Measurements from ENCODE around the gene PTPRO.

The PTPRO gene

DNA sequence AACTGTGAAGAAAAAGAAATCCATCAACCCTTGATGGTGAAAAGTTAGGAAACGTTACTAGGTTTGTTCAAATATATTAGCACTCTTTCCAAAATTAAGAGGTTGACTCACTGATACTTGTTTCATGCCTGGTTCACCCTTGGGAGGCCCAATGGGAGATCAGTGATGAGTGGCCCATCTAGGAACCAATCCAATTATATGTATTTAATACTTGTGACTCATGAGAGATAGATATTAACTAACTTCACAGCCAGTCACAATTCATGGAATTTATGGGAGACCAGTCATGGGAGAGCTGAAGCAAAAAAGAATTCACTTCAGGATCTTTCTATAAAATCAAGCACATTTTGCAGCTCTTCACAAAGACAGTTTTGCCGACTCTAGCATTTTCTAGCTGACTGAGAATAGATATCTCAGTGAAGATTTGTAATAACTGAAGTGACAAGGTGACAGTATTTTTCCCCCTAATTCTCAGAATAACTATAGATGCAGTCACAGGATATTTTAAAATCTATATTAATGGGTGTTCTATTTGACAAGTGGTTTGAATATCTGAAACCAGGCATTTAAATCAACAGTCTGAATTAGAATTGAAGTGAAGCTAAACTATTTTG lies 236.7 kb downstream of the PTPRO start:
- no peak for DNase-seq (ENCODE audit: low read depth in 2 of 2)

DNA sequence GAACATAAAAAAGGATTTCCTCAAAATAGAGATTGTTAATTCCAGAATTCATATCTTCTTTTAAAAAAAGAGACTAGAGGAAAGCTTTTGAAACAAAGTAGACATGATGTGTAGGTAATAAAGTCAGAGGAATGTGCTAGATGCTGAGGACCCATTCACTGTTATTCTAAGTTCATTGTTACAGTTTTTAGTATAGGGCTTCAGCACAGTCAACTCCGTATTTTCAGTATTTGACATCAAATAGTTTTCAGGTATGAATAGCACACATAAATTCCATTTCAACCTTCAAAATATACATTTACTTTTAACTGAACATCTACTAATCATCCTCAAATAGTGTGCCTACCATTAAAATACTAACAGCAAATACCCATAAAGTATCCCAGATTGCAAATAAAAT lies 239.1 kb downstream of the PTPRO start:
- DNase-seq (ENCODE audit: low read depth in 2 of 2): no peak

DNA sequence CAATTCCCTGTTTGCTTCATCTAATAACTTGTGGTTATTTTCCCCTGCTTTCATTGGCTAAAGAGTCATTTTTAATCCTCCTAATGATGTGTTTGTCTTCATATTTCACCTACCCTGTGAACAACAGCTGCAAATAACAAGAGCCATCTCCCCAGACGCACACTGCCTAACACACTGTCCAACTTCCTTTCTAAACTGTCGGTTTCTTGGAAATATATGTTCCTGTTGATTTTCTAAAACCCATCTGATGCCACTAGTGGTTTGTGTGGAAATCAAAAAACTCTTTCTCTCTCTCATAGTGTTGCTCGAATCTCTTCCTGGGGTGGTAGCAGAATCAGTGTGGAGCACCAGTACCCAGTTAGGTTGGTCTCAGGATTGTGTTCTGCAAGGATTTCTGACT lies 240.0 kb downstream of the PTPRO start:
- no peak for DNase-seq (ENCODE audit: low read depth in 2 of 2)

DNA sequence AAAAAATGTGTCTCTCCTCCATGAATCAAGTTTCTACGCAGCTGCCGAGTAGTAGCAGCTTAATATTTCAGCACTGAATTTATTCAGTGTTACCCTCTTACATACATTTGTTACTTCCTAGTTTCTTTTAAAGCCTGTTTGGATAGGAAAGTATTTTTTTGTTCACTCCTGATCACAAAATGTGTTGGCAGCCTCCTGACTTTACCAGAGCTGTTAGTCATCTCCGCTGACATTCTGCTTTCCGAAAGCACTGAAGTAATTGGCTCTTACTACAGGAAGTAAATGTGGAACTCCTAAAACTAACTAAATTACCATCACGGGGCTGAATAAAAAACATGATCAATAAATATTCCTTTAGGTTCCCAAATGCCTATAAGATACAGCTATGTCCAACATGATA lies 241.4 kb downstream of the PTPRO start:
- no peak for DNase-seq (ENCODE audit: low read depth in 2 of 2)

DNA sequence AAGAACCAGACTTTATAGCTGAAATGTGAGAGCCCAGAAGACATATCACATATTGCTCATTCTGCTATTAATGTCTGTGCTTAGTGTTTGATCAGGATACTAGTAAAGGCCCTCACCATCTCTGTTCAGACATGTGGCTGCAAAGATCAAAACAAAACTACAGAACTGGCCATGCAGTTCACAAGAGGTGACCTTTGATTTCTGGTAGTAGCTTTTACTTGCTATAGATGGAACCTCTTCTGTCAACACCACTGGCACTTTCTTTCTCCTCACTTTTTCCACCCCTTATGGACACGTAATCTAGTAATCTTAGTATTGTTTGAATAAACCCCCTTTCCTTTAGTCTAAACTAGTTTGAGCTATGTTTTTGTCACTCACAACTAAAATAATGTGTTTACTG lies 252.0 kb downstream of the PTPRO start:
- no peak for DNase-seq (ENCODE audit: low read depth in 2 of 2)

DNA sequence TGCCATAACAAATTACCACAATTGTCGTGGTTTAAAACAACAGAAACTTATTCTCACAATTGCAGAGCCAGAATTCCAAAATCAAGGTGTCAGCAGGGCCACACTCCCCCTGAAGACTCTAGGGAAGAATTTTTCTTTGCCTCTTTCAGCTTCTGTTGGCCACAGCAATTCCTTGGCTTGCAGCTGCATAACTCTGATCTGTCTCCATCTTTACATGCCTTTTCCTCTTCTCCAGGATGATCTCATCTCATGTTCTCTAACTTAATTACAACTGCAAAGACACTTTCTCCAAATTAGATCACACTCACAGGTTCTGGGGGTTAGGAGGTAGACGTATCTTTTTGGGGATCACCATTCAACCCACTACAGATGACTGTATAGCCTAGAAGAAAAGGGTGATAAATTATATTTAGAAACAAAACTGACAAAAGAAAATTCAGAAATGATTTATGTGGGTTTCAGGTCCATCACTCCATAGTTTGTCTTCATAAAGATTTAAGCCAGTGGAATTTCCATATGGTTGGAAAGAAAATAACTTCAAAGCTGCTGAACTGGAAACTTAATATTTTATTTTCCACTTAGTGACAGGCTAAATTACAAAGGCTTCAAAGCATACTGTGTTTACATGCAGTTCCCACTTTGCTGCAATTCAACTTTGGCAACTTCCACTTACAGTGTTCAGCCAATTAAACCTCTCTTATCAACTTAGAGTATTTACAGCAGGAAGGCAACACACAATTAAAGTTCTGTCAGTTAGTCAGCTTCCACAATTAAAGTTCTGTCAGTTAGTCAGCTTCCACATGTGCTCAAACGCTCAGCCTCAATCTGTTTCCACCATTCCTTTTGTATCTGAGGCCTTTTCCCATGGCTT lies 253.6 kb downstream of the PTPRO start:
- no peak for DNase-seq (ENCODE audit: low read depth in 2 of 2)

DNA sequence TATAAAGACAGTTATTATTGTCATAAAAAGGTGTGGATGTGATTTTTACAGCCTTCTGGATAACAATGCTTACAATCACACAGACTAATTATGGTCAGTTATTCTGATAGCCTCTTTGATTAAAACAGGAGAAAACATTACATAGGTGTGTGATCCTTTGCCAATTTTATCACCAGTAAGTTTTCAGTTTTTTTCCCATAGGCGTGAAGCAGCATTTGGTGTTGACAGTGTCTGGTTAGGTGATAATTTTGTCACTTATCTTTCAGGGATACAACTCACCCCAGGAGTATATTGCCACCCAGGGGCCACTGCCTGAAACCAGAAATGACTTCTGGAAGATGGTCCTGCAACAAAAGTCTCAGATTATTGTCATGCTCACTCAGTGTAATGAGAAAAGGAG lies 258.1 kb downstream of the PTPRO start:
- DNase-seq (ENCODE audit: low read depth in 2 of 2): no peak

DNA sequence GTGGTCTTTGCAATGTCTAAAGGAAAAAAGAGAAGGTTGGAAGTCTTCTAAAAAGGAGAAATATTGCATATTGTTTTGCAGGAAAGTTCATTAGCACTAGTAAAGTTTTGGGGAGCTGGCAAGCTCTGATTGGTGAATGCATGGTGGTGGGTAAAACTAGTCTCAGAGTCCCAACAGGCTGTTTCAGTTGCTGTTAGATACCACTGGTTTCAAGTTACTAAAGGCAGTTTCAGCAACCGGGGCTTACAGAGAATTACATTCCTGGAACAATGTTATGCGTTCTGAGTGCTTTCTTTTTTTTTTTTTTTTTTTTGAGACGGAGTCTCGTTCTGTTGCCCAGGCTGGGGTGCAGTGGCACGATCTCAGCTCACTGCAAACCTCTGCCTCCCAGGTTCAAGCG lies 258.7 kb downstream of the PTPRO start:
- DNase-seq (ENCODE audit: low read depth in 2 of 2): no peak

DNA sequence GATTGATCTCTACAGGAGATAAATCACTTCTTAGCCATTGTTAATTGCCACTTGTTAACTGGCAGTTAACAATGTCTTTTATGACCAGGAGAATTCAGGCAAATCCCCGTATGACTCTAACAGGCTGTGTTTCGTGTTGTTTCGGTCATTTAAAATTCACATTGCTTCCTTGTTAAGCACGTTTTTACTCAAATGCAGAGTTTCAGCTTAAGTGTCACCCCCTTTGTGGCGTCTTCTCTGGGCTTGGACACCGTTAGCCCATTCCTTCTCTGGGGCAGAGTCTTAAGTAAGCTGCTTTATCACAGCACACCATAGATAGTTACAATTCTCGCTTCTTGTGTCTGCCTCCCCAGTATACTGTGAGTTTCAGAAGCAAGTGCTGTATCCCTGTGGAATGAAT lies 261.5 kb downstream of the PTPRO start:
- DNase-seq (ENCODE audit: low read depth in 2 of 2): no peak

DNA sequence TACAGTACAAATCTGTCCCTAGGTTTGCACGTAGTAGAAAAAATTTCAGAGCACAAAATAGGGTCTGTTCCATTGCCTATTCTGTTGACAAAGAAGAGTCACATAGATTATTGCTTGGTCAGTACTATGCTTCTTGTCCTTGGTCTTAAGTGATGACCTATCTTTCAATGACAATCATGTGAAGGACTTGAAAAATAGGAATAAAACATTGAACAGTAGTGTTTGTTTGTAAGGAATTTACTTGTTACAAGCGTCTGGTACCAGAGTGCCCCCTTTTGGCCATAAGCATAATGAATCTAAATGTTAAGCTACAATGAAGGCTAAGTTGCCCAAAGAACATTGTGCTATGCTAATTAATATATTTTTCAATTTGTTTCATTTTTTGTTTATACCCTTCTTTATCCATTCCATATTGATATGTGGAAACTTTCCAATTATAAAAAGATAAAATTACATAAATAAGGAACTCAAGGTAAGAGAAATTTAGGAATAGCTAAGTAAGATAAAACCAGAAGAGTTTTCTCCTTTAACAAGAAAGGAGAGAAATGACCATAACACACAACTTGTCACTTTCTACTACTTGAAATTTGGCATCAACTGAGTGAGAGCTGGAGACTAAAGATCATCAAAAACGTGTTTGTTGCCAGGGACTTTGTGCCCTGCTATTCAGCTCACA lies 262.2 kb downstream of the PTPRO start:
- DNase-seq (ENCODE audit: low read depth in 2 of 2): no peak

DNA sequence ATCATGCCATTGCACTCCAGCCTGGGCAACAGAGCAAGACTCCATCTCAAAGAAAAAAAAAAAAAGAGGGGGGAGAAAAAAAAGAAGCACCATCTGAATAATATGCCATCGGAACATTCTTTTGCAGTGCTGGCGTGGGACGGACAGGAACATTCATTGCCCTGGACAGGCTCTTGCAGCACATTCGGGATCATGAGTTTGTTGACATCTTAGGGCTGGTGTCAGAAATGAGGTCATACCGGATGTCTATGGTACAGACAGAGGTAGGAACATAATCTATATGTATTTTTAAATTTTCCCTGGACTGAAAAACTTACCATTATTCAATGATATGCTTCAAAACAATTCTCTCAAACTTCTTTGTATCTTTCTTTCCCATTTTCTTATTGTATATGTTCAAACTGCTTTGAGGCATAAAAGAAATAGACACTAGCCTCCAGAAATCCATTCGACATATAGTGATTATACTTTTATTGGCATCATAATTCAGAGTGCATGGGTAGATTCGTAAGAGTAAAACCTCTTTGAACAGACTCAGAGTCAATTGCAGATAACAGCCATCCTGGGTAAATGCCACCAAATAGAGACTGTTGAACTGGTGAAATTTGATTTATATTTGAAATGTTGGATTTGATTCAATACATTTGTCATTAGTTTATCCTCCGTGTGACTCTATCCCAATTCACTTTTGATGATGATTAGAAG lies 267.2 kb downstream of the PTPRO start:
- no peak for DNase-seq (ENCODE audit: low read depth in 2 of 2)

DNA sequence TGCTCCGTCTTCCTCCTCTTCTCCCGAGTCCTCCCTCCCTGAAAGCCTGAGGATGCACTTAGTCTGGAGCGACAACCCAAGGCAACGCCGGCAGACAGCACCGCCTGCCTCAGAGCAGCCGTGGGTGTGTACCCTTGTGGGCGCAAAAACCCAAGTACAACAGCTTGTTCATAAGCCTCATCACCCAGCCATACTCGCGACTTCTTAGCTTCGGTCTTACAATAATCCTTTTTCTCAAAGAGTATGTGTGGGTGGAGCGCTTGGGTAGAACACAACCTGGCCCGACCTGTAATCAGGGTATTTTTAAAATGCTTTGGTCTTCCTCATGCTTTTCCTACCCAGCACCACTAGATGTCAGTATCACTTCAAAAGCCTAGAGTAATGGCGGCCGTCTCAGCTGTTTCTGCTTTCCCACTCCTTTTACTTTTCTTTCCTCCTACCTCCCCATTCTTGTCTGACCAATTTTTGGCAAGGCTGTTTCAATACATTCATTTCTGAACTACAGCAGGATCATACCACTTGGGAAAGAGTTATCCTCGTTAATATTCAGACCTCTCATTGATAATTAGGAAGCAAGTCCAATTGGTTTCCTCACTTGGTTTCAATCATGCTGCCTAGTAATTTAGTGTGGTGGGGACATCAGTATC lies 268.0 kb downstream of the PTPRO start:
- DNase-seq (ENCODE audit: low read depth in 2 of 2): peak in 1 of 2 donors; percentile 25

DNA sequence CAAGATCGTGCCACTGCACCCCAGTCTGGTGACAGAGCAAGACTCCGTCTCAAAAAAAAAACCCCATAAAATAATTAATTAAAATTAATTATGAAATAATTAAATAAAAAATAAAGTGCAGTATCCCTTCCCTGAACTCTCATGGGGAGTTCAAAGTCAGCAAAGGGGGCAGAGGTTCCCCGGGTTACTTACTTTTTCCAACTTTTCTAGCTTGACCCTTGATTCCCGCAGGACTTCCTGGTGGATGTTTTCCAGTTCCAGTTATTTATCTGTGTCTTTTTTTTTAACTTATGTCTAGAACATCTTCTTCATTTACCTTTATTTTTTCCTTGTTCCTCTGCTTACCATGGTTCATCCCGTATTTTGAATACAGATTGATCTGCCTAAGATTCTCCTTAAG lies 269.5 kb downstream of the PTPRO start:
- no peak for DNase-seq (ENCODE audit: low read depth in 2 of 2)

DNA sequence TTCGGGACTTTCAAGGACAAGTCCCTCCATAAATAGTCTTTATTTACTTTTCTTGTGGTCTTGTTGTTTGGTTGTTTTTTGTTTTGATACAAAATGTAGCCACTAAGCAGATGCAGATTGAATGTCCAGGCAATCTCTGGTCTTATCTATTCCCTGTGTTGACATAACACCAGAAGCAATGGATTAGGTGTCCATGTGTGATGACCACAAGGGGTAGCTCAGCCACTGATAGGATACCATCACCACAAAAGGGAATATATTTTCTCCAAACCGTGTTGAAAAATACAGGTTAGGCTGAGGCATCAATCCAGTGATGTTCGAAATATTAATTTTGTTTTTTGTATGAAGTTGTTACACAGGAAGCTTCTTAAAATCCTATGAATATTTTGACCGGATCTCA lies 270.6 kb downstream of the PTPRO start:
- DNase-seq (ENCODE audit: low read depth in 2 of 2): no peak

DNA sequence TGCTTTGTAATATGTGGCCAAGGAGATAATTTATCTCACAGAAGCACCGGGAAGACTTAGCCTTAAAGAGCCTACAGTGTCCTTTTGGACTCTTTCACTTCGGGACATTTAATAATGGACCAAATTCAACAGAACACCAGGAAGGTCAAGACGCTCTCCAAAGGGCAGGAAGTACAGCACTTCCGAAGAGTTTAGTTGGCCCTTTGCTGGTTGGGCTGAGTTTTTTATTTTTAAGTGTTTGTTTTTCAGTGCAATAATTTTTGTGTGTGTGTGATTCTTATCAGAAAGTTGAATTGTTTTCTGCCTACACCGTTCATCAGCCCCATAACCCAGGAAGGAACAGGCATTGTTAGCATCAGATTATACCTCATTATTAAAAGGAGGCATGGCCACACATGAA lies 273.9 kb downstream of the PTPRO start:
- DNase-seq (ENCODE audit: low read depth in 2 of 2): no peak

DNA sequence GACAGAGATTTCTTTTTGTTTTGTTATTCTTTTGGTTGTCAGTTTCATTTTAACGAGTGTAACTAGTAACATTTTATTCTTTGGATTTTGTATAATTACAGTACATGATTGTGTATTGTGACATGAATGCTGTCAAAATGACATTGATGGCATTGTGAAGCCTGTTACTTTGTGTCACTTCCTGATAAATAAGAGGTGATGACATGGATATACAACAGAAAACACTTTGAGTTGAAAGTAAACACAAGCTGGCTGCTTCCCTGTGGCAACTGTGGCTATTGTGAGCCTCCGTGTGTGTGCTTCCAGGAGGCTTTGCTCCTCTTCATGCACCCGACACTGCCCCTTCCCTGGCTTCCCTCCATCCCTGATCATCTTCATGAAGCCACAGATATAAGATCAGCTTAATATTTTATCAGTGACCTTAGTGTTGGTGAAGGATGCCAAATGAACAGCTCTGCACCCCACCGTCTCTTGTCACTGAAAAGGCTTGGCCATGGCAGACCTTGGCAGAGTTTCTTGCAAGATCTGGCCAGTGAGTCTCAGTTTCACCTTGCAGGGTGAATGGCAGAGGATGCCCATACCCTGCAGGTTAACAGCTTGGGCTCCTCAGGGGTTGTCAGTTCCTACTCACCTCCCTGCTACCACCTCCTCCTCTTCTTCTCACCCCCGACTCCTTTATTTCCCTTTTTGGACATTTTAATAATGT lies 275.0 kb downstream of the PTPRO start:
- DNase-seq (ENCODE audit: low read depth in 2 of 2): no peak

DNA sequence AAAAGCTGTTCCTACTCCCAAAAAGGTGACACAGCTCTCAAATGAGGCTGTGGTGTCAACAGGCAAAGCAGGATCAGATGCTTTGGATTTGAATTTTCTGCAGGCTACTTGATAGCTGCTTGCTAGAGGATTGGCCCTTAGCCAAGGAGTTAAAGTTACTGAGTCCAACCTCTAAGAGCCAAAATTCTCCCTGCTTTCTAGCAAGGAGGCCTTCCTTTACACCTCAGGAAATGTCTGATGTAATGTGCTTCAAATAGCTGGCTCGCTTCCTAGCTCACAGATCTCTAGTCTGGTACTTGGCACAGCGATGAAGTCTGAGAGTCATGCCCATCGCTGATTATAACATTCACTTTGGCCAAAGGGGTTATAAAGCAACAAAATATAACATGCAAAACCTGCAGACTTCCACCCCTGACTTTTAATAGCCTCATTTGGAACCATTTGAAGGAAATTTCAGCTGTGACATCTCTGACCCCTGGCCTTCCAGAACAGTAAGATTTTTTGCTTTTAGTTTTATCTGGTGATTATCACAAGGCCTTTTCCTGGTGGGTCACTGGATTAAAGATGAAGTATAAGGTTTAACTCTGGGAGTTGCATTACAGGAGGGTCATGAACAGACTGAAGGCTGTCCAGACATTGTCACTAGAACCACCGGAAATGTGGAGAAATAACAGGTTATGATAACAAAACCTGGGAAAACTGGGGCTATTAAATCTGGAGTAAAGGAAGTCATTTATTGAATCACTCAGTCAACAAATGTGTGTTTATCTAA lies 277.1 kb downstream of the PTPRO start:
- no peak for DNase-seq (ENCODE audit: low read depth in 2 of 2)

DNA sequence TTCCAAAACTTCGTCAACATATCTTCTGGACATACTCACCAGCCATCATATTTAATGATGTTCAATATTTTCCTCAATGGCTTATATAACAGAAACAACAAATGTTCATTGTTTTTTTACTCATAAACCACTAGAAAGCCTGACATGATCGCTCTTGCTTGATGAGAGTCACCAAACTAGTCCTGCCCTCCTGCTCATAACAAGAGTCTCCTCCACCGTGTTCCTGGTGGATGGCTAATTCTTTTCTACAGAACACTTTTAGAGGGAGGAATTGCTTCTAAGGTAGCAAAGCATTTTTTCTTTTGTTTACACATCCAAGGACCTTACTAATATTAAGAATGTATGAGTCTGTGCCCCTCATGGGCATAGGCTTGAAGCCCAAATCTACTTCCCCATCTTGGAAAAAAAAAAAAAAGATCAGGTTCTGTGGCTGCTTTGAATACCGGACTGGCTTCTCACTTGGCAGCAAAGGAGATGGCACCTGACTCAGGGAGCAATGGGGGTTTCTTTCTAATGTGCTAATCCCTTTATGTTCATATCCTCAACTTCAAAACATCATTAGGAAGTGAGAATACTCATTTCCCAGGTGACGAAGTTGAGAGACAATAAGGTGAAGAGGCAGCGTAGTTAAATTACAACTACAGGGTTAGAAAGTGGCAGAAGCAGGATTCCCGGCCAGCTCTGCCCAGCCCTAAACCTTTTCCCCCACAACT lies 278.1 kb downstream of the PTPRO start:
- DNase-seq (ENCODE audit: low read depth in 2 of 2): no peak

DNA sequence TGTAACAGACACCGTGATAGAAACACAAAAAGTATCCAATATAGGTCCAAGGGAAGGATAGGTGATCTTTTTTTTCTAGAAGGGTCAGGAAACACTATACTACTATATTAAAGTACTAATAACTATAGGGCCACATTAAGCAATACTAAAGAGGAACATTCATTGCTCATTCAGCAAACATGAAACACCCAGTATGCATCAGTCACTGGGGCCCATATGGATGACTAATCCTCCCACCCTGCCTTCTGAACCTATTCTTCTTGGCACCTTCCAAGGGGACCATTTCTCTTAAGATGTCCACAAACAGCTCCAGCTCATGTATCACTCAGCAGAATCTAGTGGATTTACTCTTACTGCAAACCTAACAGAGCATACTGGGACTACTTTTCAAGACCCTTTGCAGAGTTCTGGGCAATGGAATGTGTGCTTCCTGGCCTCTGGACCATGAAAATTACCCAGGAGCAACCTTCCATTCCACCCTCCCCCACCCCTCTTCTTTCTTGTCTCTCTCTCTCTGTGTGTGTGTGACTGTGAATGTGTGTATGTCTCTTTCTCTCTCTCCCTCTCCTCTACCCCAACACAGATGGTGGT lies 279.0 kb downstream of the PTPRO start:
- DNase-seq (ENCODE audit: low read depth in 2 of 2): no peak

Data from stimulated activated CD4-positive, alpha-beta T cell treated with anti-CD3 and anti-CD28 coated beads, Interleukin-4, amount 100 ng/mL, for 48 hours (primary cell).